Suprapubic skin (tissue), 4 donors: ENCODE results near the gene GAK.

Experiments used
- CTCF ChIP-seq, 2 donors: fragments of 200-600 bp in 1 of 2; fragments of 450-650 bp in 1 of 2; sonication (generic) in 1 of 2; IDR thresholded peaks; one replicate each; pipeline ENCODE4 v1.5.1; 2016 to 2019; ENCODE audit warnings: antibody characterized with exemption in 2 of 2, mild to moderate bottlenecking in 1 of 2, moderate library complexity in 1 of 2
- POLR2A ChIP-seq, 2 donors: fragments of 450-650 bp; IDR thresholded peaks; one replicate each; pipeline ENCODE4 v1.6.1; 2017; ENCODE audit warnings: antibody characterized with exemption in 2 of 2, mild to moderate bottlenecking in 2 of 2, moderate library complexity in 2 of 2
- POLR2AphosphoS5 ChIP-seq, 3 donors: sonication (generic); formaldehyde crosslinking; IDR thresholded peaks; one replicate each; pipeline ENCODE4 v1.6.1; 2017; ENCODE audit warnings: antibody characterized with exemption in 3 of 3

GRCh38 chr4:921830-922331, 10.2 kb downstream of the GAK start:
- no peak for TF ChIP-seq POLR2A (IDR thresholded peaks at IDR 0.05)
- no peak for TF ChIP-seq POLR2AphosphoS5 (IDR thresholded peaks at IDR 0.05)
- no peak for TF ChIP-seq CTCF (IDR thresholded peaks at IDR 0.05)
